ENCODE results near the gene RBM47. TPM values are rescaled to one million over a fixed set of nuclear protein-coding genes. Genes with fewer than 3 reads are reported as not detected.

The RBM47 gene
- total and polyA plus RNA-seq, 9 of the 15 experiments (the other 6 are each of a cell fraction or from before 2014, with no cell fraction given): 1.4 to 6.4 (median 3.3) TPM

DNA sequence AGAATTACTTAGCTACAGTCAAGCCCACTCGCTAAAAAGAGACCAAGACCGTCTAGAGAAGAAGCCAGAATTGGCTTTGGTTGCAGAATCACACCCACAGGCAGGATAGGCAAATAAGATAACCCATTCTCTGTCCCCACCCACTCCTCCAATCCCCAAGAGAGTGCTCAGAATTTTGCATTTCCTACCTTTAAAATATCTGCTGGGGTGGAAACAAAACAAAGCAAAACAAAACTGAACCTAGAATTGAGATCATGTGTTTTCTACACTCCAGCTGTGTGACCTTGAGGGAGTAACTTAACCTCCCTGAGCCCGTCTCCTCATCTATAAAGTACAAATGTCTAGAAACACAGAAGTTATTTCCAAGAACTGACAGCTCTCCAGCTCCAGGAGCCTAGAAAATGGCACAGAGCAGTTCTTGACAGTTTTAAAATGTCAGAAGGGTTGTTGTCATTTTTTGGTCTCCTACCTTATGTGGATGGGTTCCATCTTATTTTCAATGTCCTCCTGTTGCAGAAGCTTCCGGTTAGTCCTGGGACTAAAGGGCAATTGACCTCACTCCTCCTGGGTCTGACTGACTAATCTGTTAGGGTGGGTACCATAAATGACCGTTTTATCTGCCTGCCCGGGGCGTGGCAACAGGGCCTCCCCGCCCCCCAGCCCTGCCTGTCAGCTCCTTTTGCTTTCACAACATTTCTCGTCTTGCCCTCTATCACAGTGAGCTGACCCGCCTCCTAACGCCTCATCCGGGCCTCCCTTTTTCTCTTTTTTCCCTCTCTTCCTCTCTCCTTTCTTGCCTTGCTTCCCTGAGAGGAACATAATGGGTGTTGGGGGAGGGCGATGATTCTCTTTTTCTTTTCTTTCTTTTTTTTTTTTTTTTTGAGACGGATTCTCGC is 114.0 kb downstream of the RBM47 start (continued):
- TF ChIP-seq, protein P1, sequence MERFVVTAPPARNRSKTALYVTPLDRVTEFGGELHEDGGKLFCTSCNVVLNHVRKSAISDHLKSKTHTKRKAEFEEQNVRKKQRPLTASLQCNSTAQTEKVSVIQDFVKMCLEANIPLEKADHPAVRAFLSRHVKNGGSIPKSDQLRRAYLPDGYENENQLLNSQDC (CRISPR knock-in tag; IDR thresholded peaks at IDR 0.05): no peak
- peak; percentile 40 for TF ChIP-seq DACH1 (IDR thresholded peaks at IDR 0.05; ENCODE audit: partially characterized antibody)
- TF ChIP-seq NFYB (IDR thresholded peaks at IDR 0.05; ENCODE audit: extremely low read depth, insufficient read length): no peak
- no peak for TF ChIP-seq MCM2 (IDR thresholded peaks at IDR 0.05; ENCODE audit: low read depth)
- no peak; a peak in 1 of 4 replicates for TF ChIP-seq MAZ (CRISPR knock-in tag; conservative IDR thresholded peaks at IDR 0.05 in 1 of 2, IDR thresholded peaks at IDR 0.05 in 1 of 2)
- no peak for TF ChIP-seq RHOXF2B (CRISPR knock-in tag; conservative IDR thresholded peaks at IDR 0.05)
- no peak for TF ChIP-seq PURB (CRISPR knock-in tag; IDR thresholded peaks at IDR 0.05; ENCODE audit: low read depth)
- no peak for TF ChIP-seq BCL6 (CRISPR knock-in tag; IDR thresholded peaks at IDR 0.05)
- no peak for TF ChIP-seq COPS2 (conservative IDR thresholded peaks at IDR 0.05)
- TF ChIP-seq PTTG1 (tag; IDR thresholded peaks at IDR 0.05; ENCODE audit: low read depth): no peak
- TF ChIP-seq EP400 (IDR thresholded peaks at IDR 0.05): peak; percentile 65
- no peak for TF ChIP-seq FOXJ2 (tag; IDR thresholded peaks at IDR 0.05)
- TF ChIP-seq HDAC3 (IDR thresholded peaks at IDR 0.05; ENCODE audit: borderline replicate concordance, partially characterized antibody): peak; percentile 56
- peak; percentile 84 to 90 for TF ChIP-seq KDM1A (IDR thresholded peaks at IDR 0.05)
- TF ChIP-seq CBX8 (IDR thresholded peaks at IDR 0.05; ENCODE audit: borderline replicate concordance, extremely low read depth, low read depth, low read length, poor library complexity, severe bottlenecking): no peak
- no peak for TF ChIP-seq ZNF324 (CRISPR knock-in tag; IDR thresholded peaks at IDR 0.05)
- peak in 1 of 2 experiments; percentile 69; a peak in 1 of 3 replicates for TF ChIP-seq CBX3 (IDR thresholded peaks at IDR 0.05; ENCODE audit: borderline replicate concordance in 1 of 2, low read length in 2 of 2)
- TF ChIP-seq ILK (tag; IDR thresholded peaks at IDR 0.05; ENCODE audit: borderline replicate concordance, low read depth): no peak
- TF ChIP-seq, protein P2, sequence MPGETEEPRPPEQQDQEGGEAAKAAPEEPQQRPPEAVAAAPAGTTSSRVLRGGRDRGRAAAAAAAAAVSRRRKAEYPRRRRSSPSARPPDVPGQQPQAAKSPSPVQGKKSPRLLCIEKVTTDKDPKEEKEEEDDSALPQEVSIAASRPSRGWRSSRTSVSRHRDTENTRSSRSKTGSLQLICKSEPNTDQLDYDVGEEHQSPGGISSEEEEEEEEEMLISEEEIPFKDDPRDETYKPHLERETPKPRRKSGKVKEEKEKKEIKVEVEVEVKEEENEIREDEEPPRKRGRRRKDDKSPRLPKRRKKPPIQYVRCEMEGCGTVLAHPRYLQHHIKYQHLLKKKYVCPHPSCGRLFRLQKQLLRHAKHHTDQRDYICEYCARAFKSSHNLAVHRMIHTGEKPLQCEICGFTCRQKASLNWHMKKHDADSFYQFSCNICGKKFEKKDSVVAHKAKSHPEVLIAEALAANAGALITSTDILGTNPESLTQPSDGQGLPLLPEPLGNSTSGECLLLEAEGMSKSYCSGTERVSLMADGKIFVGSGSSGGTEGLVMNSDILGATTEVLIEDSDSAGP (CRISPR knock-in tag; IDR thresholded peaks at IDR 0.05): no peak
- TF ChIP-seq SRSF7 (optimal IDR thresholded peaks at IDR 0.05; ENCODE audit: low read depth, low read length): no peak
- TF ChIP-seq, protein P3, sequence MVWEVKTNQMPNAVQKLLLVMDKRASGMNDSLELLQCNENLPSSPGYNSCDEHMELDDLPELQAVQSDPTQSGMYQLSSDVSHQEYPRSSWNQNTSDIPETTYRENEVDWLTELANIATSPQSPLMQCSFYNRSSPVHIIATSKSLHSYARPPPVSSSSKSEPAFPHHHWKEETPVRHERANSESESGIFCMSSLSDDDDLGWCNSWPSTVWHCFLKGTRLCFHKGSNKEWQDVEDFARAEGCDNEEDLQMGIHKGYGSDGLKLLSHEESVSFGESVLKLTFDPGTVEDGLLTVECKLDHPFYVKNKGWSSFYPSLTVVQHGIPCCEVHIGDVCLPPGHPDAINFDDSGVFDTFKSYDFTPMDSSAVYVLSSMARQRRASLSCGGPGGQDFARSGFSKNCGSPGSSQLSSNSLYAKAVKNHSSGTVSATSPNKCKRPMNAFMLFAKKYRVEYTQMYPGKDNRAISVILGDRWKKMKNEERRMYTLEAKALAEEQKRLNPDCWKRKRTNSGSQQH (CRISPR knock-in tag; IDR thresholded peaks at IDR 0.05): 0 out of 2 replicates have a peak, but pooled peaks have one; percentile 20
- TF ChIP-seq HNRNPLL (IDR thresholded peaks at IDR 0.05; ENCODE audit: low read depth, low read length, poor library complexity, severe bottlenecking): no peak
- no peak; the same call in 1 of the 2 replicates for TF ChIP-seq L3MBTL2 (IDR thresholded peaks at IDR 0.05)
- no peak for TF ChIP-seq ZNF143 (CRISPR knock-in tag; IDR thresholded peaks at IDR 0.05)
